Keratinocyte (primary cell): ENCODE results near the gene CFAP20DC. TPM values are rescaled to one million over a fixed set of nuclear protein-coding genes. Genes with fewer than 3 reads are reported as not detected.

Experiments used
- DNase-seq: peaks from one replicate; pipeline ENCODE4 v3.0.0-alpha.2; 2011; ENCODE audit warnings: low read depth, missing footprints, low spot score
- FAIRE-seq: peaks from 2 replicates; lab custom pipeline; 2011; peaks lifted over from hg19 to GRCh38; lab: Jason Lieb, UNC
- H2AFZ ChIP-seq: 2 replicates; pipeline ENCODE4 v1.6.0; 2012; ENCODE audit warnings: low read length, control low read depth, inconsistent platforms; ENCODE audit not compliant: control insufficient read depth
- H3K27ac ChIP-seq: 2 replicates; pipeline ENCODE4 v1.5.1; 2011; ENCODE audit warnings: low read length; ENCODE audit not compliant: control insufficient read depth, insufficient read depth
- H3K27me3 ChIP-seq: 3 replicates; pipeline ENCODE4 v1.6.0; 2011; ENCODE audit warnings: low read length; ENCODE audit not compliant: control insufficient read depth, insufficient read depth; ENCODE audit errors: extremely low read depth
- H3K36me3 ChIP-seq, 2 experiments: 2 replicates in 1 of 2; 3 replicates in 1 of 2; pipeline ENCODE4 v1.5.1; 2011; ENCODE audit warnings: low read length in 2 of 2, mild to moderate bottlenecking in 1 of 2; ENCODE audit not compliant: control insufficient read depth in 2 of 2, insufficient read depth in 2 of 2; ENCODE audit errors: extremely low read depth in 1 of 2
- H3K4me1 ChIP-seq: 3 replicates; pipeline ENCODE4 v1.5.1; 2011; ENCODE audit warnings: low read length; ENCODE audit not compliant: control insufficient read depth, insufficient read depth; ENCODE audit errors: extremely low read depth
- H3K4me2 ChIP-seq: 3 replicates; pipeline ENCODE4 v1.6.0; 2011; ENCODE audit warnings: low read depth, low read length; ENCODE audit not compliant: control insufficient read depth, insufficient read depth; ENCODE audit errors: extremely low read depth
- H3K4me3 ChIP-seq, 3 experiments: fragments of 200-600 bp in 1 of 3; sonication (generic) in 1 of 3; 2 replicates in 2 of 3; 3 replicates in 1 of 3; pipeline ENCODE4 v1.5.1; 2011 to 2016; ENCODE audit warnings: low read length in 3 of 3, mild to moderate bottlenecking in 3 of 3, control low read depth in 2 of 3, inconsistent platforms in 1 of 3, low read depth in 1 of 3, mixed read lengths in 1 of 3, mixed run types in 1 of 3, moderate library complexity in 1 of 3; ENCODE audit not compliant: control insufficient read depth in 2 of 3, insufficient read depth in 2 of 3; ENCODE audit errors: extremely low read depth in 1 of 3
- H3K79me2 ChIP-seq: 2 replicates; pipeline ENCODE4 v1.6.0; 2012; ENCODE audit warnings: low read length; ENCODE audit not compliant: control insufficient read depth, insufficient read depth
- H3K9ac ChIP-seq: 3 replicates; pipeline ENCODE4 v1.6.0; 2011; ENCODE audit warnings: low read length; ENCODE audit not compliant: control insufficient read depth, insufficient read depth; ENCODE audit errors: extremely low read depth
- H3K9me1 ChIP-seq: 3 replicates; pipeline ENCODE4 v1.6.0; 2011; ENCODE audit warnings: low read length; ENCODE audit not compliant: control insufficient read depth, insufficient read depth; ENCODE audit errors: extremely low read depth
- H3K9me3 ChIP-seq: 2 replicates; pipeline ENCODE4 v1.5.1; 2012; ENCODE audit warnings: low read depth, low read length; ENCODE audit not compliant: control insufficient read depth
- H4K20me1 ChIP-seq: 3 replicates; pipeline ENCODE4 v1.6.0; 2011; ENCODE audit warnings: low read length; ENCODE audit not compliant: control insufficient read depth, insufficient read depth; ENCODE audit errors: extremely low read depth
- CTCF ChIP-seq, 3 experiments: IDR thresholded peaks in 1 of 3; conservative IDR thresholded peaks in 1 of 3; optimal IDR thresholded peaks in 1 of 3; 2 replicates in 2 of 3; 3 replicates in 1 of 3; pipeline versions ENCODE3 to v1.5.1; 2011; ENCODE audit warnings: low read length in 3 of 3, mild to moderate bottlenecking in 3 of 3, moderate library complexity in 2 of 3, control low read depth in 1 of 3, inconsistent platforms in 1 of 3; ENCODE audit not compliant: insufficient read depth in 2 of 3; ENCODE audit errors: extremely low read depth in 1 of 3
- EZH2 ChIP-seq: IDR thresholded peaks from one replicate; pipeline ENCODE4 v1.6.1; 2012; ENCODE audit warnings: inconsistent platforms, mild to moderate bottlenecking, low read length, moderate library complexity
- dilution Hi-C: fragments of 300-500 bp; cut with MboI; formaldehyde crosslinking; loops from one replicate; pipeline ENCODE4 v1.7.0; 2020; ENCODE audit warnings: low sequenced_read_pairs; ENCODE audit not compliant: extremely low pct_ligation_motif_present
- polyA plus RNA-seq, 5 experiments: library from polyadenylated mRNA; depleted of rRNA in 3 of 5; stranded (reverse) in 3 of 5; stranded (forward) in 1 of 5; unstranded in 1 of 5; fragments of >200 nt; gene quantifications; 1 replicate in 1 of 5; 2 replicates in 3 of 5; 3 replicates in 1 of 5; pipeline versions ENCODE4 v1.2.1 to v1.2.3, GENCODE V29; 2011 to 2012; ENCODE audit warnings: missing spikeins in 2 of 5, low read depth in 1 of 5, low replicate concordance in 1 of 5

CFAP20DC gene
- polyA plus RNA-seq, 1 donor (not counting 4 experiments of a cell fraction or from before 2014, with no cell fraction given) = 6.3 TPM

GRCh38 chr3:59023612-59024011 is 26.2 kb downstream of the CFAP20DC start:
- Histone ChIP-seq H3K36me3 (no peaks in the 10 kb centered on the region), H3K4me1 (no peaks in the 10 kb centered on the region)

DNA sequence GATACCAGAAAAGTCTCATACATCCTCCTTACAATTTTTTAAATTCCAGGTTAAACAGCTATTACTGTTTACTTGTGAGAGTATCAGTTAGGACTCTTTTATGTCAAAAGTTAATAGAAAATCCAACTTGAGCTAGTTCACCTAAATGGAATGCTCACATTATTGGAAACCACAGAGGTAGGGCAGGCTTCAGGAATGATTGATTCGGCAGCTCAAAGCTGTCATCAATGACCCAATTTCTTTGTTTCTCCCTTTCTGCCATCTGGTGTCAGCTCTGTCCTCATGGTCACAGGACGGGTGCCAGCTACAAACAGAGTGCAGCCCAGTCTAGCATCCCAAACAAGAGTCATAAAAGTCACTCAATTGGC is 32.2 kb downstream of the CFAP20DC start:
- dilution Hi-C loops = no loop called here
- FAIRE-seq = no peak
- no peak overlapping the region for H3K4me2 ChIP-seq

More at GRCh38 chr3:59023612-59024011, 26.2 kb downstream of the CFAP20DC start:
- TF ChIP-seq CTCF (optimal IDR thresholded peaks at IDR 0.05 in 1 of 3, IDR thresholded peaks at IDR 0.05 in 1 of 3, conservative IDR thresholded peaks at IDR 0.05 in 1 of 3; ENCODE audit: extremely low read depth in 1 of 3, insufficient read depth in 2 of 3, low read length in 3 of 3) = no peak
- TF ChIP-seq EZH2 = no peak
- Histone ChIP-seq H3K27me3 (no peaks in the 10 kb centered on the region), H3K9me1 (no peaks in the 10 kb centered on the region), H3K27ac (no peak overlapping the region), H3K9ac (no peak overlapping the region), H3K9me3 (no peaks in the 10 kb centered on the region), H2AFZ (no peak overlapping the region), H3K4me2 (no peak overlapping the region), H3K4me3 (no peak overlapping the region), H3K79me2 (no peaks in the 10 kb centered on the region), H4K20me1 (no peaks in the 10 kb centered on the region)
- no peak for FAIRE-seq
- dilution Hi-C loops = no loop called here
- DNase-seq = no peak

More for the DNA sequence above, 32.2 kb downstream of the CFAP20DC start:
- H3K4me3 ChIP-seq = no peak overlapping the region
- no peaks in the 10 kb centered on the region for H3K27me3 ChIP-seq
- H2AFZ ChIP-seq = no peak overlapping the region
- no peaks in the 10 kb centered on the region for H3K9me3 ChIP-seq
- DNase-seq = no peak
- H3K9me1 ChIP-seq = no peaks in the 10 kb centered on the region
- no peaks in the 10 kb centered on the region for H3K4me1 ChIP-seq
- H3K27ac ChIP-seq = no peak overlapping the region
- H3K36me3 ChIP-seq = no peaks in the 10 kb centered on the region
- TF ChIP-seq EZH2 (no peak), CTCF (optimal IDR thresholded peaks at IDR 0.05 in 1 of 3, IDR thresholded peaks at IDR 0.05 in 1 of 3, conservative IDR thresholded peaks at IDR 0.05 in 1 of 3; ENCODE audit: extremely low read depth in 1 of 3, insufficient read depth in 2 of 3, low read length in 3 of 3) (no peak)
- no peaks in the 10 kb centered on the region for H3K79me2 ChIP-seq
- no peaks in the 10 kb centered on the region for H4K20me1 ChIP-seq
- no peak overlapping the region for H3K9ac ChIP-seq
